ENCODE measurements around the gene PSMB7.

Gene PSMB7

DNA sequence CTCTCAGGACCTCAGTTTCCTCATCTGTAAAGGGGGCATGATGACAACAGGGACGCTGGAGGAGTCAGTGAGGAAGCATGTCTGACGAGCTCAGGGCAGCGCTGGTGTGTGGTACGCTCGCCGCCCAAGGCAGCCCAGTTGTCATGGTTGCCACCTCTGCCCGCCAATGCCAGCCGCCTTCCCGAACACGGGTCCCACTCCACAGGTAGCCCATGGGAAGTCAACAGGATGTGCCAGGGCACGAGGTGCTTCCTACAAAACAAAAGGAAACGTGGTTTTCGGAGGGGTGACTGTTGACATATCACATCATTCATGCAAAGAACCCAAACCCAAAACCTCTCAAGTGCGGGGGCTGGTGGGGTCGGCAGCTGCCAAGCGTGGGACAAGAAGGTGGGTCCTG lies 99.4 kb downstream of the PSMB7 start:
- H2AFZ ChIP-seq (ENCODE audit: low read depth, low read length, severe bottlenecking): no peak overlapping the region
- peaks cover 18% of the 10 kb centered on the region for H3K79me2 ChIP-seq (ENCODE audit: insufficient read depth, low read length)
- no peak for TF ChIP-seq EZH2phosphoT487 (conservative IDR thresholded peaks at IDR 0.05; ENCODE audit: low read length)
- TF ChIP-seq, protein P1, sequence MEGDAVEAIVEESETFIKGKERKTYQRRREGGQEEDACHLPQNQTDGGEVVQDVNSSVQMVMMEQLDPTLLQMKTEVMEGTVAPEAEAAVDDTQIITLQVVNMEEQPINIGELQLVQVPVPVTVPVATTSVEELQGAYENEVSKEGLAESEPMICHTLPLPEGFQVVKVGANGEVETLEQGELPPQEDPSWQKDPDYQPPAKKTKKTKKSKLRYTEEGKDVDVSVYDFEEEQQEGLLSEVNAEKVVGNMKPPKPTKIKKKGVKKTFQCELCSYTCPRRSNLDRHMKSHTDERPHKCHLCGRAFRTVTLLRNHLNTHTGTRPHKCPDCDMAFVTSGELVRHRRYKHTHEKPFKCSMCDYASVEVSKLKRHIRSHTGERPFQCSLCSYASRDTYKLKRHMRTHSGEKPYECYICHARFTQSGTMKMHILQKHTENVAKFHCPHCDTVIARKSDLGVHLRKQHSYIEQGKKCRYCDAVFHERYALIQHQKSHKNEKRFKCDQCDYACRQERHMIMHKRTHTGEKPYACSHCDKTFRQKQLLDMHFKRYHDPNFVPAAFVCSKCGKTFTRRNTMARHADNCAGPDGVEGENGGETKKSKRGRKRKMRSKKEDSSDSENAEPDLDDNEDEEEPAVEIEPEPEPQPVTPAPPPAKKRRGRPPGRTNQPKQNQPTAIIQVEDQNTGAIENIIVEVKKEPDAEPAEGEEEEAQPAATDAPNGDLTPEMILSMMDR (IDR thresholded peaks at IDR 0.05; ENCODE audit: insufficient read depth, low read length, poor library complexity, severe bottlenecking): no peak
- no peaks in the 10 kb centered on the region for H3K9me2 ChIP-seq (replicated peaks; ENCODE audit: insufficient read depth, low read length)
- H3F3A ChIP-seq (ENCODE audit: insufficient read depth): peaks cover 13% of the 10 kb centered on the region; the same call in 1 of the 2 replicates
- H3K36me3 ChIP-seq (ENCODE audit: low read length): peaks cover 19% of the 10 kb centered on the region; the same call in 1 of the 2 replicates
- no peak overlapping the region for H3K9ac ChIP-seq (ENCODE audit: low read length)
- no peaks in the 10 kb centered on the region for H3K27me3 ChIP-seq (ENCODE audit: low read length)
- 0 out of 2 replicates have a peak, but pooled peaks cover 3% of the 10 kb centered on the region for H4K20me1 ChIP-seq (ENCODE audit: low read depth, low read length)
- no peak overlapping the region for H3K4me3 ChIP-seq (ENCODE audit: insufficient read depth, low read length, poor library complexity, severe bottlenecking)
- H3K9me3 ChIP-seq (ENCODE audit: insufficient read depth, low read length): no peaks in the 10 kb centered on the region
- no peak overlapping the region for H3K27ac ChIP-seq (ENCODE audit: low read depth, low read length)
- H3K4me2 ChIP-seq (ENCODE audit: low read depth, low read length, poor library complexity, severe bottlenecking): no peak overlapping the region

DNA sequence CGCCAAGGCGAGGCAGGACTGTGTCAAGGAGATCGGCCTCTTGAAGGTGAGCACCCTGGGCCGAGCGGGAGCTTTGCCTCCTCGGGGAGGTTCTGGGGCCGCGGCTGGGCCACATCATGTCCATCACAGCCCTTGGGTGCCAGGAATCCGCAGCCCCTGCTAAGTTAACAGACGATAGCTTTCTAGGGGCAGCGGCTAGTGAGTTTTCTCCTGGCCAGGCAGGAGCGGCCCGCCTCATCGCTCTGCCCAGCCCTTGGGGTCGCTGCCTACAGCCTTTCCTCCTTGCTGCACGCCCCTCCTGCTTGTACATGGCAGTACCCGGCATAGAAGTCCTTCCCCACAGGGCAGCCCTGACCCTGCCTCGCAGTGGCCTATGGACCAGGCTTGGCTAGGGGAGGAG lies 101.3 kb downstream of the PSMB7 start:
- Histone ChIP-seq H3K36me3 (ENCODE audit: low read length) (peaks cover 10% of the 10 kb centered on the region; the same call in 1 of the 2 replicates), H4K20me1 (ENCODE audit: low read depth, low read length) (peaks cover 3% of the 10 kb centered on the region; the same call in 1 of the 2 replicates)
- TF ChIP-seq EZH2phosphoT487 (conservative IDR thresholded peaks at IDR 0.05; ENCODE audit: low read length): no peak
- TF ChIP-seq, protein P1 (IDR thresholded peaks at IDR 0.05; ENCODE audit: insufficient read depth, low read length, poor library complexity, severe bottlenecking): no peak

DNA sequence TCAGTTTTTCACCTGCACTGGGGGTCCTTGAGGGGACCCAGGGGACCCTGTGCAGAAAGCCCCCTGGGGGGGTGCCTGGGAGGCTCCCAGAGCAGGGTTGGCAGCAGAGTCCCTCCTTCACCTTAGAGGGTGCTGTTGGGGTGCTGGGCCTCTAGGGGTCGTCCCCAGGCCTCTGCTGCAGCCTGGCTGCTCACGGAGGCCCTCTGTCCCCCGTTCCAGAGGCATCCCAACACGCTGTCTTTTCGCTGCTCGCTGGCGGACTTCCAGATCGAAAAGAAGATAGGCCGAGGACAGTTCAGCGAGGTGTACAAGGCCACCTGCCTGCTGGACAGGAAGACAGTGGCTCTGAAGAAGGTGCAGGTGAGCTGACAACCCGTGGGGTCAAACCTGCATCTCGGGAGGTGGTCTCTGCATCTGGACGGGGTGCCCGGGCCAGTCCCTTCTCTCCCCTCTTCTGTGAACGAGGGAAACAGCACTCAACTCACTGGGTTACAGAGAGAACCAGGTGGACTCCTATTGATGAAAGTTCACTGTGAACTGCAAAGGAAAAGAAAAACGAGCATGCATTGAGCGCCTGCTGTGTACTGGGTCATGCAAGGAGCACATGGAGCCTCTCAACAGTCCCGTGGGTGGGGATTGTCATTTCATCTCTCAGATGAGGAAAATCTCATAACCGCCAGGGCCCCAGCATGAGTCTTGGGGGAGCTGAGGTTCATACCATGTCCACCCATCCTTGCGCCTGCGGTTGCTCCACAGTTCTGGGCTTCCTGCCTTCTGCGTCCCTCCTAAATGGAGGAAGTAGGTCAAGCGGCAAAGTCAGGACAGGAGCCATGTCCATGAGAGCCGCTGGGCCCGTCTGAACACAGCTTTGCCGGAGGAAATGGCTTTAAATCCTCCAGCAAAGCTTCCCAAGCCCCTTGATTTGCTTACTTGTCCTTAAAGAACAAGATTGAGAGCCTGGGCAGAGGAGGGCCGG lies 102.7 kb downstream of the PSMB7 start:
- Histone ChIP-seq H3K36me3 (ENCODE audit: low read length) (peaks cover 6% of the 10 kb centered on the region; the same call in 1 of the 2 replicates), H4K20me1 (ENCODE audit: low read depth, low read length) (peaks cover 2% of the 10 kb centered on the region; the same call in 1 of the 2 replicates), H3F3A (ENCODE audit: insufficient read depth) (0 out of 2 replicates have a peak, but pooled peaks cover 6% of the 10 kb centered on the region), H3K4me2 (ENCODE audit: low read depth, low read length, poor library complexity, severe bottlenecking) (no peak overlapping the region), H3K4me3 (ENCODE audit: insufficient read depth, low read length, poor library complexity, severe bottlenecking) (no peak overlapping the region), H3K9me2 (replicated peaks; ENCODE audit: insufficient read depth, low read length) (no peaks in the 10 kb centered on the region), H3K27me3 (ENCODE audit: low read length) (no peaks in the 10 kb centered on the region), H3K27ac (ENCODE audit: low read depth, low read length) (no peak overlapping the region), H3K9me3 (ENCODE audit: insufficient read depth, low read length) (no peaks in the 10 kb centered on the region), H2AFZ (ENCODE audit: low read depth, low read length, severe bottlenecking) (no peak overlapping the region), H3K79me2 (ENCODE audit: insufficient read depth, low read length) (peaks cover 32% of the 10 kb centered on the region), H3K9ac (ENCODE audit: low read length) (no peak overlapping the region)
- TF ChIP-seq, protein P1 (IDR thresholded peaks at IDR 0.05; ENCODE audit: insufficient read depth, low read length, poor library complexity, severe bottlenecking): no peak
- TF ChIP-seq EZH2phosphoT487 (conservative IDR thresholded peaks at IDR 0.05; ENCODE audit: low read length): no peak

More for the DNA sequence above, 101.3 kb downstream of the PSMB7 start:
- H3K4me2 ChIP-seq (ENCODE audit: low read depth, low read length, poor library complexity, severe bottlenecking): no peak overlapping the region
- H3K79me2 ChIP-seq (ENCODE audit: insufficient read depth, low read length): peaks cover 27% of the 10 kb centered on the region
- 0 out of 2 replicates have a peak, but pooled peaks cover 9% of the 10 kb centered on the region for H3F3A ChIP-seq (ENCODE audit: insufficient read depth)
- no peak overlapping the region for H3K4me3 ChIP-seq (ENCODE audit: insufficient read depth, low read length, poor library complexity, severe bottlenecking)
- H2AFZ ChIP-seq (ENCODE audit: low read depth, low read length, severe bottlenecking): no peak overlapping the region
- H3K9ac ChIP-seq (ENCODE audit: low read length): no peak overlapping the region
- H3K27me3 ChIP-seq (ENCODE audit: low read length): no peaks in the 10 kb centered on the region
- H3K27ac ChIP-seq (ENCODE audit: low read depth, low read length): no peak overlapping the region
- H3K9me3 ChIP-seq (ENCODE audit: insufficient read depth, low read length): no peaks in the 10 kb centered on the region
- no peaks in the 10 kb centered on the region for H3K9me2 ChIP-seq (replicated peaks; ENCODE audit: insufficient read depth, low read length)
